Kidney epithelial cell (primary cell): ENCODE results near the gene ACKR3. TPM values are rescaled to one million over a fixed set of nuclear protein-coding genes. Genes with fewer than 3 reads are reported as not detected.

Experiments
- DNase-seq: peaks from one replicate; pipeline ENCODE4 v3.0.0-alpha.2; 2010; ENCODE audit warnings: low read depth
- H3K27me3 ChIP-seq: 2 replicates; pipeline ENCODE4 v1.6.0; 2011; ENCODE audit warnings: low read length; ENCODE audit not compliant: control insufficient read depth, insufficient read depth
- H3K36me3 ChIP-seq: 2 replicates; pipeline ENCODE4 v1.5.1; 2011; ENCODE audit warnings: low read length; ENCODE audit not compliant: control insufficient read depth, insufficient read depth
- H3K4me3 ChIP-seq: 2 replicates; pipeline ENCODE4 v1.5.1; 2011; ENCODE audit warnings: low read depth, mild to moderate bottlenecking, control low read depth, low read length
- CTCF ChIP-seq: IDR thresholded peaks from 2 replicates; pipeline ENCODE4 v1.5.1; 2011; ENCODE audit warnings: mild to moderate bottlenecking, moderate library complexity, low read length, control low read depth, inconsistent platforms; ENCODE audit not compliant: insufficient read depth, poor library complexity, severe bottlenecking
- total RNA-seq: library from RNA; depleted of rRNA; stranded (reverse); fragments of >200 nt; gene quantifications from 2 replicates; pipeline ENCODE4 v1.2.3, GENCODE V29; 2015

ACKR3 gene
- total RNA-seq, 1 donor from 2014 or later = 1.2 TPM

- no peak for TF ChIP-seq CTCF
- no peaks in the 10 kb centered on the region for H3K36me3 ChIP-seq
- H3K4me3 ChIP-seq = no peak overlapping the region
- DNase-seq = no peak
- peaks cover 9% of the 10 kb centered on the region for H3K27me3 ChIP-seq
Observed at GRCh38 chr2:236553522-236553921, 16.1 kb upstream of the ACKR3 start.

DNA sequence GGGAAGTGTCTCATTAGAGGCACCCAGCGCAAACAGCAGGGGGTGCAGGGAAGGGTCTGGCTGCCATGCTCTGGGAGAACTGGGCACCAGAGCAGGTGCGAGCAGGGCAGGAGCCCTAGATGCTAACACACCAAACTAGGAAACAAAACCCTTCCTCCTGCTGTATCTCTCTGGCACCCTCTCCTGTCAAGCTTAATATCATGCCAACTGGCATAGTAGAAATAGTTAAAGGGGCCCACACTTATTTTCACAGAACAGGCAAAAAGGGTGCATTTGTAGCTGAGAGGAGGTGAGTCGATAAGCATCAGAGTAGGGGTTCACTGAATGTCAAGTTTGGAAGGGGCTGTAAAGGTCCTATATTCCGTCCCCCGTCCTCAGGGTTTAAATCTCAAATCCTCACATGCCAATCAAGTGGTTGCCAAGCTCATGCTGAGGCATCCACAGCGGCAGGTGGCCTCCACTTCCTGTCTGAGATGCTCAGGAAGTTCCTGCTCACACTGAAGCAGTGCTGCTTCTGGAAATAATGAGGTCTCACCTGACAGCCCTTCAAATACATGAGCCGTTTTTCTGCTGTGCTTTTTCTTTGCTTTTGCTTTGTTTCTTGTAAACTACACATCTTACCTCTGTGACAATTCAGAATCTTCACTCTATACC, 14.9 kb upstream of the ACKR3 start:
- Histone ChIP-seq H3K4me3 (no peak overlapping the region), H3K36me3 (no peaks in the 10 kb centered on the region), H3K27me3 (peaks cover 9% of the 10 kb centered on the region)
- no peak for DNase-seq
- TF ChIP-seq CTCF = no peak

- no peak overlapping the region for H3K4me3 ChIP-seq
- TF ChIP-seq CTCF = no peak
- H3K36me3 ChIP-seq = no peaks in the 10 kb centered on the region
- peaks cover 9% of the 10 kb centered on the region for H3K27me3 ChIP-seq
- DNase-seq = no peak
Observed at GRCh38 chr2:236555481-236555880, 14.1 kb upstream of the ACKR3 start.

DNA sequence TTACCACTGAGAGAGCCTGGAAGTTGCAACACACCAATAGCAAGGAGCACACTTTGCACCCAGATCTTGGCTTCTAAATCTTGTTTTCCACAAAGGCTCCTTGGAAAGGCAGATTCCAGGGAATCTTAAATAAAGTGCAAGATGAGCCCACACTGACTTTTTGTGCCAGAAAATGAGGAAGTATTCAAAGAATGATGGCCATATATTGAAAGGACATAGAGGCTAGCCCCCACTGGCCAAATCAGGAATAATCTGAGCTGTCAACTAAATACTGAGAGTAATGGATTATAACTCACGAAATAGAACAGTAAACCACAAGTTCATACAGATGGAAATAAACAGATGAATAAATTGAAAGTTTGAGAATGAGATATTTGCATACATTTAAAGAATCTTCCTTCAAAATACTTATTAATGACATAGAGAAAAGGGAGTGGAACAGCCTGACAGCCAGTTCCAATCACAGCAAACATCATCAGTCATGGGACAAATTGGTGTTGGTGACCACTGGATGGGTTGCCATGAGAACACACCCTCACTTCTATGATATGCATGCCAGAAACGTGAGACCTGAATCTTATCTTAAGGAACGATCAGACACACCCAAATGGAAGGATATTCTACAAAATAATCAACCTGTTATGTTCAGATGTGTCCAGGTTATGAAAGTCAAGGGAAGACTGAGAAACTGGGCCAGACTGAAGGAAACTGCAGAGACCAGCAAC, 12.2 kb upstream of the ACKR3 start:
- Histone ChIP-seq H3K27me3 (peaks cover 4% of the 10 kb centered on the region), H3K36me3 (no peaks in the 10 kb centered on the region), H3K4me3 (no peak overlapping the region)
- DNase-seq = no peak
- TF ChIP-seq CTCF = no peak

- Histone ChIP-seq H3K36me3 (no peaks in the 10 kb centered on the region), H3K27me3 (peaks cover 4% of the 10 kb centered on the region), H3K4me3 (no peak overlapping the region)
- TF ChIP-seq CTCF = no peak
- DNase-seq = no peak
Observed at GRCh38 chr2:236558036-236558435, 11.6 kb upstream of the ACKR3 start.
